Breast epithelium (tissue), 4 donors: ENCODE data around the gene CDYL. TPM values are rescaled to one million over a fixed set of nuclear protein-coding genes. Genes with fewer than 3 reads are reported as not detected.

ENCODE experiments used
- DNase-seq, 2 donors: peaks; one replicate each; pipeline ENCODE4 v3.0.0-alpha.2; 2019; ENCODE audit warnings: low spot score in 2 of 2
- H3K27ac ChIP-seq, 2 donors: fragments of 200-600 bp; sonication (generic) in 1 of 2; one replicate each; pipeline ENCODE4 v1.5.1; 2016 to 2019; ENCODE audit warnings: mild to moderate bottlenecking in 1 of 2
- H3K27me3 ChIP-seq, 2 donors: fragments of 200-600 bp; sonication (generic) in 1 of 2; one replicate each; pipeline versions ENCODE4 v1.5.1 to v1.6.0; 2017 to 2019; ENCODE audit warnings: control low read depth in 1 of 2, mild to moderate bottlenecking in 1 of 2
- H3K36me3 ChIP-seq: fragments of 200-600 bp; one replicate; pipeline ENCODE4 v1.5.1; 2019
- H3K4me1 ChIP-seq, 2 donors: fragments of 200-600 bp; sonication (generic); one replicate each; pipeline ENCODE4 v1.5.1; 2016 to 2019; ENCODE audit warnings: control low read depth in 1 of 2
- H3K4me3 ChIP-seq, 3 donors: fragments of 200-600 bp; sonication (generic); 1 replicate in 2 of 3; 2 replicates in 1 of 3; pipeline ENCODE4 v1.5.1; 2016 to 2019; ENCODE audit warnings: mild to moderate bottlenecking in 3 of 3, moderate library complexity in 2 of 3
- H3K9me3 ChIP-seq, 2 donors: fragments of 200-600 bp; sonication (generic) in 1 of 2; one replicate each; pipeline ENCODE4 v1.5.1; 2016 to 2019; ENCODE audit warnings: control low read depth in 1 of 2
- POLR2A ChIP-seq: fragments of 450-650 bp; IDR thresholded peaks from one replicate; pipeline ENCODE4 v1.6.1; 2016; ENCODE audit warnings: antibody characterized with exemption, mild to moderate bottlenecking, moderate library complexity
- POLR2AphosphoS5 ChIP-seq, 3 donors: sonication (generic); formaldehyde crosslinking; IDR thresholded peaks; one replicate each; pipeline ENCODE4 v1.6.1; 2017; ENCODE audit warnings: antibody characterized with exemption in 3 of 3
- intact Hi-C: fragments of 100-400 bp; cut with DNase I; formaldehyde crosslinking; loops from one replicate; pipeline ENCODE4 v1.15.1; 2023; ENCODE audit warnings: low total_unique reads
- total RNA-seq, 3 donors: library from RNA; depleted of rRNA; stranded (reverse); fragments of >200 nt; gene quantifications; one replicate each; pipeline ENCODE4 v1.1.0, GENCODE V29; 2016
- TF ChIP-seq, protein P1 (sequence below), 3 donors: fragments of 450-650 bp; IDR thresholded peaks; one replicate each; pipeline ENCODE4 v1.5.1; 2016 to 2017; ENCODE audit warnings: antibody characterized with exemption in 3 of 3, mild to moderate bottlenecking in 3 of 3, moderate library complexity in 3 of 3

The CDYL gene
- total RNA-seq, 3 donors from 2014 or later: 32.9 to 58.0 (median 40.0) TPM

DNA sequence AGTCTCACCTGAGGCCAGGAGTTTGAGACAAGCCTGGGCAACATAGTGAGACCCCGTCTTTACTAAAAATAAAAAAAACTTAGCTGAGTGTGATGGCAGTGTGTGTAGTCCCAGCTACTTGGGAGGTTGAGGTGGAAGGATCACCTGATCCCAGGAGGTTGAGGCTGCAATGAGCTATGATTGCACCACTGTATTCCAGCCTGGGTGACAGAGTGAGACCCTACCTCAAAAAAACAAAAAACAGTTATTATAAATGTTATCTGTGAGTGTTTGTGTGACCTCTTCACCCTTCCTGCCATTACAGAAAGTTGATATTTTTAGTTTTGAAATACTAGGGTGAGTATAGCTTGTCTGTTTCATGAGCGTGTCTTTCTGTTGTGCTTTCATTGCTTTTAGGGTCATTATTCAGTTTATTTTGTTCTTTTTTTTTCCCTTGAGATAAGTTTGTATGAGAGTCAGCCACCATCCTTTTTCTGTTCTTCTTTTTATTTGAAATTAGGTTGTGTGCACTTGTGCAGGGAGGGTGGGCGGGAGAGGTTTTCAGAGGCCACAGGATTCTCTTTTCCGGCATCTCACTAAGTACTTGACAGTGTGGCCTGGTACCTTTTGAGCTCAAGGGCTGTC is 26.2 kb downstream of the CDYL start:
- TF ChIP-seq POLR2A (no peak), POLR2AphosphoS5 (IDR thresholded peaks at IDR 0.05) (no peak)
- TF ChIP-seq, protein P1, sequence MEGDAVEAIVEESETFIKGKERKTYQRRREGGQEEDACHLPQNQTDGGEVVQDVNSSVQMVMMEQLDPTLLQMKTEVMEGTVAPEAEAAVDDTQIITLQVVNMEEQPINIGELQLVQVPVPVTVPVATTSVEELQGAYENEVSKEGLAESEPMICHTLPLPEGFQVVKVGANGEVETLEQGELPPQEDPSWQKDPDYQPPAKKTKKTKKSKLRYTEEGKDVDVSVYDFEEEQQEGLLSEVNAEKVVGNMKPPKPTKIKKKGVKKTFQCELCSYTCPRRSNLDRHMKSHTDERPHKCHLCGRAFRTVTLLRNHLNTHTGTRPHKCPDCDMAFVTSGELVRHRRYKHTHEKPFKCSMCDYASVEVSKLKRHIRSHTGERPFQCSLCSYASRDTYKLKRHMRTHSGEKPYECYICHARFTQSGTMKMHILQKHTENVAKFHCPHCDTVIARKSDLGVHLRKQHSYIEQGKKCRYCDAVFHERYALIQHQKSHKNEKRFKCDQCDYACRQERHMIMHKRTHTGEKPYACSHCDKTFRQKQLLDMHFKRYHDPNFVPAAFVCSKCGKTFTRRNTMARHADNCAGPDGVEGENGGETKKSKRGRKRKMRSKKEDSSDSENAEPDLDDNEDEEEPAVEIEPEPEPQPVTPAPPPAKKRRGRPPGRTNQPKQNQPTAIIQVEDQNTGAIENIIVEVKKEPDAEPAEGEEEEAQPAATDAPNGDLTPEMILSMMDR (IDR thresholded peaks at IDR 0.05): no peak
- peaks cover 4 to 12% of the 10 kb centered on the region in 2 donors for H3K9me3 ChIP-seq
- intact Hi-C loops: no loop called here
- H3K27ac ChIP-seq: no peak overlapping the region
- DNase-seq: no peak
- no peaks in the 10 kb centered on the region for H3K4me1 ChIP-seq
- H3K4me3 ChIP-seq: no peak overlapping the region
- H3K36me3 ChIP-seq: no peaks in the 10 kb centered on the region
- H3K27me3 ChIP-seq: no peaks in the 10 kb centered on the region

DNA sequence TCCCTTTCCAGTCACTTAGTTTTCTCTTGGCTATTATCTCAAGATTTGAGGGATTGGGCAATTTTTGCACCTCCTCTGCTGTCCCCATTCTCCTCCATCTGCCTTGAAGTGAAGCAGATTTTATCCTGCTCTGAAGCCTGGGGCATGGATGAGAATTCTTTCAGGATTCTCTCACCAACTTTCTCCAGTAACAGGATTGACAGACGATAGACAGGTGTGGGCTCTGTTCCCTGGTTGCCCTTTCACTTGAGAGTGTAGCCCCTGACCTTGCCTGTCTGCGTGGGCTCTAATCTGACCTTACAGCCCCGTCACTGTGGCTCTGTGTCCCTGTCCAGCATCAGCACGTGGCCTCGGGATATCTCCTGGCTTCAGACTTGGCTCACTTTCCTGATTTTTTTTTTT is 27.1 kb downstream of the CDYL start:
- TF ChIP-seq, protein P1 (IDR thresholded peaks at IDR 0.05): no peak
- TF ChIP-seq POLR2A (no peak), POLR2AphosphoS5 (IDR thresholded peaks at IDR 0.05) (no peak)
- no peak overlapping the region for H3K4me3 ChIP-seq
- DNase-seq: no peak
- no peaks in the 10 kb centered on the region for H3K4me1 ChIP-seq
- intact Hi-C loops: no loop called here
- no peak overlapping the region for H3K27ac ChIP-seq
- H3K27me3 ChIP-seq: no peaks in the 10 kb centered on the region
- no peaks in the 10 kb centered on the region for H3K36me3 ChIP-seq
- H3K9me3 ChIP-seq: peaks cover 4 to 12% of the 10 kb centered on the region in 2 donors

DNA sequence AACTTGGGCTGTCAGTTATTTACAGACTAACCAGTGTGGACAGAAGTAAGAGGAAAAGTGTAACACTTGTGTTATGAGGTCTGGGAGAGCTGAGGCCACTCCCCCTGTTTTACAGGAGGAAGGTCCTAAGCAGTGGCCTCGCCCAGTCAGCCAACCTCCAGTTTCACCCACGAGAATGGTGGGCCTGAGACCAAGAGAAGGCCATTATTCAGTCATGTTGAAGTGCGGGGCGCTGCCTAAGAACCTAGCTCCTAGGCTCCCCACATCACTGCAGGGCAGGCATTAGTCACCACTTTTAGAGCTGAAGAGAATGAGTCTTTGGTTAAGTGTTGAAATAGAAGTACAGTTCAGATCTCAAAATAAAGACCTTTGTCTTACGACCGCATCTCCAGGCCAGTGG is 27.9 kb downstream of the CDYL start:
- TF ChIP-seq POLR2AphosphoS5 (IDR thresholded peaks at IDR 0.05): no peak
- TF ChIP-seq, protein P1 (IDR thresholded peaks at IDR 0.05): no peak
- Histone ChIP-seq H3K9me3 (peaks cover 4 to 12% of the 10 kb centered on the region in 2 donors), H3K4me1 (no peaks in the 10 kb centered on the region), H3K27ac (no peak overlapping the region), H3K36me3 (no peaks in the 10 kb centered on the region), H3K27me3 (no peaks in the 10 kb centered on the region), H3K4me3 (no peak overlapping the region)
- no peak for DNase-seq
- intact Hi-C loops: no loop called here

DNA sequence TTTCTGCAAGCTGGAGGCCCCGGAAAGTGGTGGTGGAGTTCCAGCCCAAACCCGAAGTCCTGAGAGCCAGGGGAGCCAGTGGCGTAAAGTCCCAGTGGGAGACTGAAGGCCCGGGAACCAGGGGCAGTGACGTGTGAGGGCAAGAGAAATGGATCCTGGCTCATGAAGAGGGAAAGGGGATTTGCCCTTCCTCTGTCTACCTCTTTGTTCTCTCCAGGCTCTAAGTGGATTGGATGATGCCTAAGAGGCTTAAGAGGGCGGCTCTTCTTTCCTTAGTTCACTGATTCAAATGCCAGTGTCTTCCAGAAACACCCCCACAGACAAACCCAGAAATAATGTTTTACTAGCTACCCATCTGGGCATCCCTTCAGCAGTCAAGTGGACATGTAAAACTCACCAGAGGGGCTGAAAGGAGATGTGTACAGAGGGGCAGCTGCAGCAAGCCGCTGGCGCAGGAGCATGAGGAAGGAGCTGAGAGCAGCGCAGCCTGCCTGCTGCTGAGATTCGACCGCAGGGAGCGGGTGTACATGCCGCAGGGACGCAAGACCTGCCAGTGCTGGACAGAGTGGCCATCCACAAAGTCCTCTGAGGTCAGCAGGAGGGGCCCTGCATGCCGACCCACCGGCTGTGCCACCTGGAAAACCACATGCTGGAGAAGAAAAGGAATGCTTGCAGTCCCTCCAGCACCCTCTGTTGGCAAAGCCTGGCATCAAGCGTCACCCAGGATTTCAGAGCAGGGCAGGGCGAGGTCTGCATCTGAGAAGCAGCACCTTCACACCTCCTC is 29.5 kb downstream of the CDYL start:
- no peak for TF ChIP-seq POLR2AphosphoS5 (IDR thresholded peaks at IDR 0.05)
- TF ChIP-seq, protein P1 (IDR thresholded peaks at IDR 0.05): peak in 1 of 3 donors; percentile 39
- Histone ChIP-seq H3K4me3 (no peak overlapping the region), H3K27ac (no peak overlapping the region), H3K36me3 (no peaks in the 10 kb centered on the region), H3K9me3 (no peaks in the 10 kb centered on the region), H3K27me3 (no peaks in the 10 kb centered on the region), H3K4me1 (no peaks in the 10 kb centered on the region)
- intact Hi-C loops: no loop called here
- no peak for DNase-seq

DNA sequence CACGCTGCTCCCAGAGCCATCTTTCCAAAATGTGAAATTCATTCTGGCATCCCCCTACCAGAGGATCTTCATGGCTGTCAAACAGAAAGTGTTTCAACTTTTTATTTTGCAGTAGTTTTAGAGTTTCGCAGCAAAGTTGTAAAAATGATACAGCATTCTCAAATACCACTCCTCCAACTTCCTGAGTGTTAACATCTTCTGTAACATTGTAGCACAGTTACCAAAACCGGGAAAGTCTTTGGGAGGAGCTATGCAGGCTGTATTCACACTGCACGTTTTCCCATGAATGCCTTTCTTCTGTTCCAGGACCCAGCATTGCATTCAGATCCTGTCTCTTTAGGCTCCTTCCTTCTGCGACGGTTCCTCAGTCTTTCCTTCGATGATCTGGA is 30.1 kb downstream of the CDYL start:
- no peak for TF ChIP-seq POLR2A
- TF ChIP-seq POLR2AphosphoS5 (IDR thresholded peaks at IDR 0.05): no peak
- TF ChIP-seq, protein P1 (IDR thresholded peaks at IDR 0.05): no peak
- Histone ChIP-seq H3K27ac (no peak overlapping the region), H3K36me3 (no peaks in the 10 kb centered on the region), H3K4me1 (no peaks in the 10 kb centered on the region), H3K9me3 (no peaks in the 10 kb centered on the region), H3K27me3 (no peaks in the 10 kb centered on the region), H3K4me3 (no peak overlapping the region)
- no peak for DNase-seq
- intact Hi-C loops: no loop called here
